Measurements from ENCODE around the gene KLHL29. TPM values are rescaled to one million over a fixed set of nuclear protein-coding genes. Genes with fewer than 3 reads are reported as not detected.
A peak's percentile ranks its signal among the peaks of the same experiment; 100 is the strongest.

KLHL29 gene
- total RNA-seq, 1 donor from 2014 or later, result 1.6 TPM

DNA sequence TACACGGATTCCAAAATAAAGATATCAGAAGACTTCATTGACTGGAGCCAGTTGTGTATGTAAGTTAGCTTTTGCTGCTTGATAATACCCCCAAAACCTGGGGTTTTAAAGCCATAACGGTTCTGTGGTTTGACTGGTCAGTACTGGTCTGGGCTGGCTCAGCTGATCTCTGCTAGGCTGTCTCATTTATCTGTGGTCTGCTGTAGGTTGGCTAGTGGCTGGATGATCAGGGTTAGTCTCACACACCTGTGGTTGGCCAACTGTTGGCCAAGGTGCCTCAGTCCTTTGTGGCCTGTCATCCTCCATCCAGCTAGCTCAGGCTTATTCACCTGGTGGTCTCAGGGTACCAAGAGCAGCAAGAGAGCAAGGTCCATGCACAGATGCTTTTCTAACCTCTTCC, 183.2 kb downstream of the KLHL29 start:
- intact Hi-C loops (cut with DNase I), result loop anchor here (10.0 kb wide), 1 partner anchor 183 kb away; the partner anchor contains the start of gene KLHL29
- no peak for DNase-seq (ENCODE audit: low spot score)

DNA sequence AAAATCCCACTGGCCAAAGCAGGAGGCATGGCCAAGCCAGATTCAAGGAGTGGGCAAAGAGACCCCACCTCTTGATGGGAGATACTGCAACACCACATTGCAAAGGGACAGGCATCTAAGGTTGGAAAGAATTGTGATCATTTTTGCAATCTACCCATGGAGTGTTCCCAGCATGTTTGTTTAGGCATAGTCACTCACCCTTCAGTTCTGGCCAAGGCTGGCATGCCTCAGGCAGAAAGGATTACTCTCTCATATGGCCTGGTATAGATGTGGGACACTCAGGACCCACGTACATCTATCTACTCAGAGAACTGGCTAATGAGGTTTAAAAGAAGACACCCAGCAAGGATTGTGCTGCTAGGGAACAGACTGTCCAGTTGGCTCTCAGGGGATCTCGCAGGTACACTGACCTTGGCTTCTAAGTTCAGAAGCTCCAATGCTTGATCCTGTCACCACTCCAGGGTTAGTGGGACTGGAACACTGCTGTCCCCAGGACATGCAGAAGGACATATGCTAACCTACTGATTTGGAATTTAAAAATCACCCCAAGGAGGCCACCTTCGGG, 183.7 kb downstream of the KLHL29 start:
- DNase-seq (ENCODE audit: low spot score), result no peak
- intact Hi-C loops (cut with DNase I), result loop anchor here (10.0 kb wide), 1 partner anchor 184 kb away; the partner anchor contains the start of gene KLHL29

DNA sequence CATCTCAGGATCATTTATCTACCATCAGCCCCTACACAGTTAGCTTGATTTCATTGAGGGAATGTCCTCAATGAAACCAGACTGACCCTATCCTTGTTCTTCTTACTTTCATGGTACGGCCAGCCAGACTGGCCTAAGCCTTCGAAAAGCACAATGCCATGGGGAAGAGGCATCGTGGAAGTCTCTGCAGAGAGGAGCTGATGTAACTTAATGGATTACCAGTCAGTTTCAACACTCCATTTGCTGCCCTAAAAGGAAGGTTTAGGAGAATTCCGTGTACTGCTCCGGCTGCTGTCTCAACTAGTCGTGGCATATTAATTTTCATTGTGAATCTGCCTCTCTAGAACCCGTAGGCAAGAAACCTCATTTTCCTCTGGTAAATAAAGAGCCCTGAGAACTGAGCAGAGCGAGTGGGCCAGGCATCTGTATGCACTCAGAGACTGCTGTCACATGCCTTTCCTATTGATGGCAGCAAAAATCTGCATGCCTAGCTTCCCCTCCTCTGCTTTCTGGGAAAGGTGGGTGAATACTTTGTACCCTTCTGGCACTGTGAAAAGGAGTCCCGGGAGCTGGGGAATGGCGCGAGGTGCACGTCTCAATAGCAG, 184.9 kb downstream of the KLHL29 start:
- no peak for DNase-seq (ENCODE audit: low spot score)
- intact Hi-C loops (cut with DNase I), result loop anchor here (10.0 kb wide), 1 partner anchor 185 kb away; the partner anchor contains the start of gene KLHL29

DNA sequence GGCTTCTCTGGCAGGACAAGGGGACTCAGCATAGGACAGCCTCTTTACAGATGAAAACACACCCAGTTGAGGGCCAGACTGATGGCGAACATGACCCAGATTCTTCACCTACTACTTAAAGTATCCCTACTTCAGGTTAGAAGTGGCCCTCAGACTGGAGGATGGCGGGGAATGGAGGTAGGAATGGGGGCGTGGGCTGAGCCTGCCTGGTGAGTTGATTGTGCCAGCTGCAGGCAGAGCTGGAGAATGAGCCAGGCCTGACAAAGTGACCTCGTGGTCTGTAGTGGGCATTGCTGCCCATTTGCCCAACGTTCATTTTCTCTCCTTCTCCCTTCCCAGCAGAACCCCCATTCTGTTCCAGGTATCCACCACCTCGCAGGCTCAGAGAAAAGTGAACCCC, 186.1 kb downstream of the KLHL29 start:
- intact Hi-C loops (cut with DNase I), result no loop called here
- DNase-seq (ENCODE audit: low spot score), result no peak

DNA sequence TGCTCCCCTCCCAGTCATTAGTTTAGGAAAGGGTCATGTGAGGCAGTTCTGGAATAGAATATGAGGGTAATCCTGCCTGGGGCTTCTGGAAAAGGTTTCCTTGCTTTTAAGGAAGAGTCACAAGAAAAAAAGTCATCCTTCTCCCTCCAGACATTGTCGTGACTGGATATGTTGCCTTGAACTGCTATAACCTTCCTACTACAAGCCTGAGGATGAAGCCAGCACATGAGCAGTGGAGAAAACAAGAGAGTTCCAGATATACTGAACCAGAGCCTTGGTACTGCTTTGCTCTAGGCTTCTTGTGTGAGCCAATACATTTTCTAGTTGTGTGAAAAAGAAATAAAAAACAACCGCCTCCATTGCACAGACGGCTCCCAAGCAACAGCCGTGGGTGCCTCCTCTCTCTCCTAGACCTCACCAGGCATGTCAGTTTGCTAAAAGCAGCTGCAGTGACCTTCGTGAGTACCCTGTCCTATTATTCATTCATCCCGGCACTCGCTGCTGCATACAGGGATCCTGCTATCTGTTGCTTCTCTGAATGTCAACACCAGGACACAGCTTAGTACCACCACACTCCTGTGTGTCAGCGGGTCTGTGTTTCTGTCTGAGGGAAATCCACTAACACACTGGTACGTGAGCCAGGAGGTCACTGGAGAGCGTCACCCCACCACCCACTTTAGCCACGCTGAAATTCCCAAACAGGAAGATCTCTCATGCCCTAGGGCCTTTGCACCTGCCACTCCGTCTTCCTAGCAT, 186.7 kb downstream of the KLHL29 start:
- intact Hi-C loops (cut with DNase I), result no loop called here
- DNase-seq (ENCODE audit: low spot score), result no peak

DNA sequence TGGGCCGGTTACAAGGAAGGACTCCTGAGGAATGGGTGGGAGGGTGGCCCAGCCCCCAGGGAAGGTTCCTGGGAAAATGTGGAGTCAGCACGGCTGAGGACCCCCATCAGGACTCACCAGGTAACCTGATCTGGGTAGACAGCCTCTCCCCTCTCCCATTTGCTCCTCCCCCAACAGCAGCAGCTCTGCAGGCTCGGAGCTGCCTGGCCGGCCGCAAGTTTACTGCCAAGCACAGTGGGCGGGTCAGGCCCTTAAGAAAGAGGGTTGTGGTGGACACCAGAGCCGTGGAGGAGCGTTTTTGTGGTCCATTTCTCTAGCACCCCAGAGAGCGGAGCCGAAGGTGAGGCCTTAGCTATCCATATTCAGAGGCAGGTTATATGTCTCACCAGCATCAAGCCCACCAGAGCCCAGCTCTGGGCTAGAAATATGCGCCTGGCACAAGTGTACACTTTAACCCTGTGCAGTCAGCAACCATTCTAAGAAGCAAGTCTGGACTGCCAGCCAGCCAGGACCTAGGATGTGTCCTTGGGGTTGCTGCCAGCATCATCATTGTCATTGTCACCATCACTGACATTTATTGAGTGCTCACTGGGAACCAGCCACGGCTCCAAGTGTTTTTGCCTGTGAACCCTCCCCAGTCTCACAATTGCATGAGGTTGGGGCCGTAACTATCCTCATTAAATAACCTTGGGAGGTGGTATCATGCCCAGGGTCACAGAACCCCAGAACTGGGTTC, 190.1 kb downstream of the KLHL29 start:
- intact Hi-C loops (cut with DNase I), result no loop called here
- DNase-seq (ENCODE audit: low spot score), result no peak

DNA sequence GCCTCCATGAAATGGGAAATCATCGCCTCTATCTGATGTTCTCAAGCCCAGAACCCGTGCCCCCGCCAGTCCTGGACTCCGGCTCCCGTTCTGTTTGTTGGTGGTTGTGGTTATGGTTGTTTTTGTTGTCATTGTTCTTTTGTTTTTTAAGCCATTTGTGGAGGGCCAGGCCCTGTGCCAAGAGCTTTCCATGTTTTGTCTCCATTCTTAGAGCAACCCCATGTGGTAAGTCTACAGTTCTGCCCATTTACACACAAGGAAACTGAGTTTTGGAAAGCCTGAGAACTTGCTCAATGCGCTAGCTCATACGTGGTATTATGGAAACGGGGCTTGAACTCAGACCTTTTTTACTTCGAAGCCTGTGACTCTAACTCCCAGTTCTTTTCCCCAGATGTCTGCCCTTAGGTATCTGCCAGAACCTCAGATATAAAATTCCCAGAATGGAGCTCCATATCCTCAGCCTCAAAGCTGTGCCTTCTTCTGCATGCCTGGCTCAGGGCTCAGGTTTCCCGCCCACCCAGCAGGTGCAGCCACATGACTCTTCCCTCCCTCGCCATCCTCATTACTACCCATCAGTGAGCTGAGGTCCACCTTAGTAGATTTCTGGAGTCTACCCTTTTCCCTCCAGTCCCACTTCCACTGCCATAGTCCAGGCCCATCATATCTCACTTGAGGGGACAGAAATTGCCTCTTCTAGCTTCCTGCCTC, 194.1 kb downstream of the KLHL29 start:
- intact Hi-C loops (cut with DNase I), result no loop called here
- DNase-seq (ENCODE audit: low spot score), result no peak

DNA sequence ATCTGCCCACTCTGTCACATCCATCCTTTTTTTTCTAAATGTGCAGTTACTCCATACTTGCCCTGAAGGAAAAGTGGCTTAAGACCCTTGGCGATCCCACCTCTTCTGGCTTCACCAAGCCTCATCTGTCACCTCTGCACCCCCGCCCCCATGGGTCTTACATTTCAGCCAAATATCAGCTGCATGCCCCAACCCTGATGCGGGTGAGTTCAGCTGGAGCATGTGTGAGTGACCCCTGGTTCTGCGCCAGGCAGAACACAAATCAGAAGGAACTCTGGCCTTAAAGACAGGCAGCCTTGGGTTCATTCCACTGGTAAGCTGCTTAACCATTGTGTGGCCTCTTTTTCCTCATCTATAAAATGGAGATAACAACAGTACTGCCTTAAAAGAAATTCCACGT, 194.7 kb downstream of the KLHL29 start:
- intact Hi-C loops (cut with DNase I), result no loop called here
- DNase-seq (ENCODE audit: low spot score), result no peak

DNA sequence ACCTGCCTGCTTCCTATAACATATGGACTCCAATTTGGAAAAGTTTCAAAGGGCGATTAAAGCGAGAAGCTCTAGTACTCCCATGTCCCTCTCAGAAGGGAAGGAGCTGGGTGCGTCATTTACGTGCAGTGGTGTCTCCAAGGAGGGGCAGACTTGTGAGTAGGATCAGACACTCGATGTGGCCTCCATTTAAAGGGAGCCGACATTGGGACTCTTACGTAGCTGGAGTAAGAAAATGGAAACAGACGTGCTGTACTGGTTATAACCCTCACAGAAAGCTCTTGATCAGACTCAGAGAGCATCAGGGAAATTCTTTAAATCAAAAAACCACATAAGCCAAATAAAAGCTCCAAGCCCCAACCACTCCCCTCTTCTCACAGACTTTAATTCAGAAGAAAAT, 198.5 kb downstream of the KLHL29 start:
- intact Hi-C loops (cut with DNase I), result no loop called here
- no peak for DNase-seq (ENCODE audit: low spot score)

DNA sequence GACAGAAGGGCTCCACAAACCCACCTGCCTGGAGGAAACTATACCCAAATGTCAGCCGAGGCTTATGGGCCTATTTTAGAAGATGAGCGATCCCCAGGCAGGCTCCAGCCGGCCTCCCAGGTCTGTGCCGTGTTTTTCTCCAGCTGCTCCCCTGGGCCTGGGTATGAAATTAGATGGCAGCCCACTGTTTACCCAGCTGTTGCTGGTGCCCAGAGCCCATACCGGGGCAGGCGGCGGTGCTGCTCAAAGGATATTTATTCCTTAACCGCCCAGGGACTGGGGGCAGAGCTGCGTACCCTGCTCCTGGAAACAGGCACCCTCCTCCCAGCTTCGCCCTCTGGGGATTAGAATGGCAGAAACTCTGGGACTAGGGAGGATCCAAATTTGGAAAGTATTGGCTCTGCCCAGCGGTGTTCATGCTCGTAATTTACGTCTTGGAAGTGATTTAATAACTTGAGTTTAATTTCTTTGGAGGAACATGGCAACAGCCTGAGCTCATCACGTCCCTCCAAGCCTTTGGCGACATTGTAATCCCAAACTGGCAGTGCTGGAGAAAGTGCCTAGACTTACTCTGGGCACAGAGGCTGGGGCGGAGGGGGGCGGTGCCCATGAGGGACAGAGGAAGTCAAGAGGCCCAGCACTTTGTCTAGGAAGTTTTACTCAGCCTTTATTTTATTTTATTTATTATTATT, 199.2 kb downstream of the KLHL29 start:
- DNase-seq (ENCODE audit: low spot score), result no peak
- intact Hi-C loops (cut with DNase I), result no loop called here

DNA sequence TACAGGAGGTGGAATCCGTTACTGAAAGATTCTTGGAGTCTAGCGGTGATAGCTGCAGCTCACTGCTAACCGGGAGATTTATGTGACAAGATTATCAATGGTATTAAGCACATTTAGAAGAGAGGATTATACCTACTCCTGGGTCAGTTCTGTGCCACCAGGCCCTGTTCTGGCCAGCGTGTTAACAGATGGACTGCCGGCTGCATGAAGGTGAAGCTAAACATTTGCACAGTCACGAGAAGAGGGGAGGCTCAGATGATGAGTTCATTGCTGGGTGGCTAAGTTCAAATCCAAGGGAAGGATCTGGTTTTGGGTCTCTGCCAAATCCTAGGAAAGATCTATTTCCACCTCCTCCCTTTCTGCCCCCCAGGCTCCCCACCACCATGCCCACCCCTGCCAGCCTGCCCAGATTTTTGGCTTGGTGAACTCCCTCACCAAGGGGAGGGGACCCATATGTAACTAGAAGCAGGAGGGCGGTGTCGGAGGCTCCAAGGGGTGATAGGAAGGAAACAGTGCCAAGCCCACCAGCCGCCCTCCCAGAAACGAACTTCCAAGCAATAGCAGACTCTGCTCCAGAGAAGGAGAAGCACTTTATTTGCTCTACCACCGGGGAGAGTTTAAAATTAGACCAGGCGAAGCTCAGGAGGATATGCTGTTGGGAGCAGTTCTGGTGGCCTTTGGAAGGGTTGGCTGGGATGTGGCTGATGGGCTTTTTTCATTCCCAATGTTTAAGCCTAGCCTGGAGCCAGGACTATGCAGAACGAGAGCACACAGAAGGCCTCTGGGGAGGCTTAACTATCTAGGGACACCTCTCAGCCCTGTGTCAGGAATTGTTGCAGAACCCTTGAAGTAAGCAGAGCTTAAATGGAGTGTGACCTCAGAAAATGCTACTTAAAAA, 200.5 kb downstream of the KLHL29 start:
- intact Hi-C loops (cut with DNase I), result no loop called here
- DNase-seq (ENCODE audit: low spot score), result no peak

DNA sequence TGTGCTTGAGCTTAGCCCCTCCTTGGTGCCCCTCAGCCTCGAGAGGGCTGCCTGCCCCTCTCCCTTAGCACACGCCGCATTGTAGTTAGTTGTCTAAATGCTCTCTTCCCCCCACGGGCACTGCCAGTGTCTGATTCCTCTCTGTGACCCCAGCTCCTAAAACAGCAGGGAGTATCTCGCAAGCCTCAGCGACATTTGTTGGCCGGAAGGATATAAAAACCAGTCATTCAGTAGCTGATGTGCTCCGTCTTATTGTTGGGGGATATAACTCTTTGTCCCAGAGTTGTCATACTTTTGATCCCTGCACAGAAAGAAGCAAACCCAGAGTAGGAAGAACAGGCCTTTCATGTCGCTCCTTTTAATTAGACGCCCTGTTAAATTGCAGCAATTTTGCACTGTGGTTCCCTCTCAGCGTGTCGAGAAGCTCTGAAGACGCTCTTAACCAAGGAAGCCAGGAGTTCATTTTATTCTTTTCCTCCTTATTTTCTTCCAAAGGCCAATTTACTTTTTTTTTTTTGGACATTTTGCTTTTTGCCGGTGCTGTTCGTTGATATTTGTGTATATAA, 201.8 kb downstream of the KLHL29 start:
- intact Hi-C loops (cut with DNase I), result no loop called here
- no peak for DNase-seq (ENCODE audit: low spot score)

DNA sequence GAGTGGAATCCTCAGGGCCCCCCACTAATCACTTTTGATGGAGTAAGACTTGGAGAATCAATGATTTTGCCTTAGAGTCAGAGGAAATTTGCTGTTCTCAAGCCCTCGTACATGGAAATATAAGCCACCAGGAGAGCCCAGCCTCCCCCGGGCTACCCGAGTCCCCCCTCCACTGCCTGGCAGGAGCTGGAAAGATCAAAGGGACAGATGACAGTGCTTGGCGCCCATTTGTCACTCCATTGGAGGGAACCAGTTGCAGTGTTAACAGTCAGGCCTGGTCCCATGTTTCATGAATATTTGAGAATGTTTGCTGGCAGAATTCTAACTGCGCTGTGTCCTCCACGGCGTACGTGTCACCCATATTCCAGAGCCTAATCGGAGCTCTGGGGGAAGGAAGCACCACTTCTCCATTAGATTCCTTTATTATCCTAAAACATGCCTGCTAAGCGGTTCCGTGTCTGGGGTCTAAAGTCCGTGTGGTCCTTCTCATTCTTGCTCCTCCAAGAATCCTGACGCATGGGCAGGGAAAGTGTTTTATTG, 202.4 kb downstream of the KLHL29 start:
- intact Hi-C loops (cut with DNase I), result no loop called here
- DNase-seq (ENCODE audit: low spot score), result no peak

DNA sequence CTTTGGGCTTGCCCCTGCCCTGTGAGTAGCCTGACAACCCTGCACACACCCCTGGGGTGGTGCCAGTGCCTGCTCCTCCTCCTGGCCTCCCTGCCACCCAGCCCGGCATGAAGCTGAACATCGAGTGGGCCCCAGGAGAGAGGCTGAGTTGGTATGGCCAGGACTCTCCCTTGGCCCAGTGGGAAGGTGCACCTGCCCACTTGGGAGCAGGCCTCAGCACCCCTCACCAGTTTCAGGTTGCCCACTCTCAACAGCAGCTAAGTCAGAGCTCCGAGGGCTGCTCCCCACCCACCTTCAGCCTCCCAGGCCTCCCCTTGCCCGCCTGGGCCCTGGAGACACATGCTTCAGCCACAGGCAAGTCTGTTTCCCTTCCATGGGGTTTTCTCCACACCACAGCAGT, 203.1 kb downstream of the KLHL29 start:
- intact Hi-C loops (cut with DNase I), result no loop called here
- DNase-seq (ENCODE audit: low spot score), result no peak

DNA sequence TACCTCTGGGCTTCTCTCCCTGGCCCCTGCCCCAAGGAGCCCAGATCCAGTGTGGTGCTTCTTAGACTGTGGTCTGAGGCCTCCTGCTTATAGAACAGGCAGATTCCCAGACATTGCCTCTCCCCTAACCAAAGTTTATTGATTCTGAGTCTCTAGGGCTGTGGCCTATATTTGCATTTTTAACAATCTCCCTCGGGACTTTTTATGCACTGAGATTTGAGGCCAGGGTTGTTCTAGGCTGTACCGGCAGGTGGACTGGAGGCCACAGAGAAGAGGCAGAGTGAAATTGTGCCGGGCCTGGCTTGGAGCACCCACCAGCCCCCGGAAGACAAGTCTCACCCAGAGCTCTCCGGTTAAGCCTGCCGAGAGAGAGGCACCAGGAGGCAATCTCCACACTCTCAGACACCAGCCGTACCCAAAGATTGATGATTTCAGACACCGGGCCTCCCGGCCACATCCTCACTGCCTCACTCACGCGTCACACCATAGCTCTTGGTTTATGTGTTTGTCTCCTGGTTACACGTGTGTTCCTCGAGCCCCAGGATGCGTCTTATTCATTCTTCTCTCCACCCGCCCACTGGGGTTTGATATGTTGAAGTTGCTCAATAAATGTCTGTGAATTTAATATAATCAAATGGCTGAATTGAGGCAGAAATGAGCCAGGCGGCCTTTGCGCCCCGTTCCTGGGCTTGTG, 203.7 kb downstream of the KLHL29 start:
- DNase-seq (ENCODE audit: low spot score), result no peak
- intact Hi-C loops (cut with DNase I), result no loop called here

DNA sequence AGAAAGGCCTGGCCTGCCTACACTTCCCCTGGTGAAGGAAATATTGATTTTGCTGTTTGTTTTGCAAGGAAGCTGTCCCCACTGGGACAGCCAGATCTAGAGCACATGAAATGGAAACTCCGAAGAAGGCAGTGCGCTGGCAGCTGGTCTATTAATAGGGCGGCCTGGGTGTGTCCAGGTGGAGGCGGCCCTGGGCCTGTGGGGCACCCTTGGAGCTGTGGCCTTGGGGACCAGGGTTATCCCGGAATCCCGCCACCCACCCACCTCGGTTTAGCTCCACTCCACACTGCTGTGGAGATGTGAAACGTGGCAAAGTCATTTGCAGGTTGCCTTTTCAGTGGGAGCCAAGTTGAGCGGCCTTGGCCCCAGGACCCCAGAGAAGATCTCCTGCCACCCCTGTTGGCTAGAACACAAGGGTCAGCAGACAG, 204.3 kb downstream of the KLHL29 start:
- intact Hi-C loops (cut with DNase I), result no loop called here
- no peak for DNase-seq (ENCODE audit: low spot score)

DNA sequence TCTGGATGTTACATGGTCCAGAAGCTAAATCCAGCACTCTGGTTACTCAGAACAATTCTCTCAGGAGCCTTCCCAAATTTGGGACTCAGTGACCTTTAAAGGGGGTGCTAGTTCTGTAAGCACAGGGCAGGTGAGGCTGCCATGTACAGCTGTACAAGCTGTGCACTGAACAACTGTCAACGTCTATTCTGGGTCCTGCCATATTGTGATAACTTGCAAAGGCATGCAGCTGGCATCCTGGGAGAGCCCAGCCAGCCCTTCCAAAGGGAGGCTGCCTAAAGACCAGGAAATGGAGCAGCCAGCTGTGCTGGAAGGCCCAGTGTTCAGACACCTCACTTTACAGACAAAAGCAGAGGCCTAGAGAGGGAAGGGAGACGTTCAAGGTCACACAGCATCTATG, 204.8 kb downstream of the KLHL29 start:
- intact Hi-C loops (cut with DNase I), result no loop called here

More for the DNA sequence above, 204.8 kb downstream of the KLHL29 start:
- DNase-seq (ENCODE audit: low spot score), result peak; percentile 64

Data from cardiac septum (tissue), 1 donor.